Activated CD4-positive, alpha-beta T cell treated with anti-CD3 and anti-CD28 coated beads, Interleukin-2, amount 50 U/mL, for 4 hours (primary cell): Measurements from ENCODE around the gene OLFML2B.
"Not testable (repeated sequence)": the region's sequence is repeated elsewhere in the genome, so short reads cannot be mapped to it uniquely, and the experiment has no call there.

Experiments
- DNase-seq, 2 experiments: peaks; one replicate each; pipeline ENCODE4 v3.0.0-alpha.2; 2020

Gene OLFML2B

GRCh38 chr1:162023547-162024501 lies at the start of gene OLFML2B:
OLFML2B (minus strand) TSS chr1:162023869; CDS start chr1:162023430, 439 bp downstream.
- peak; percentile 27 to 29 for DNase-seq

- DNase-seq = no peak
Observed at GRCh38 chr1:162072740-162073139, 49.1 kb upstream of the OLFML2B start.

- DNase-seq = no peak
Observed at GRCh38 chr1:162070825-162071224, 47.2 kb upstream of the OLFML2B start.

GRCh38 chr1:162070094-162070748 lies 46.6 kb upstream of the OLFML2B start:
- DNase-seq = no peak

- peak; percentile 70 to 72 for DNase-seq
Observed at GRCh38 chr1:162069334-162070093, 45.8 kb upstream of the OLFML2B start, which contains the start of gene NOS1AP. NOS1AP (plus strand) TSS chr1:162069691; CDS start chr1:162070178, 487 bp downstream.

- DNase-seq = no peak
Observed at GRCh38 chr1:162068301-162068700, 44.6 kb upstream of the OLFML2B start.

- DNase-seq = no peak
Observed at GRCh38 chr1:162067466-162067865, 43.8 kb upstream of the OLFML2B start.

- DNase-seq = not testable (repeated sequence)
Observed at GRCh38 chr1:162066836-162067235, 43.2 kb upstream of the OLFML2B start.

- DNase-seq = no peak
Observed at GRCh38 chr1:162065016-162065415, 41.3 kb upstream of the OLFML2B start.

GRCh38 chr1:162062542-162063015 lies 38.9 kb upstream of the OLFML2B start:
- no peak for DNase-seq

- DNase-seq = no peak
Observed at GRCh38 chr1:162060314-162060713, 36.6 kb upstream of the OLFML2B start.

GRCh38 chr1:162059721-162060120 lies 36.1 kb upstream of the OLFML2B start:
- no peak for DNase-seq

- DNase-seq = no peak
Observed at GRCh38 chr1:162056579-162056978, 32.9 kb upstream of the OLFML2B start.

GRCh38 chr1:162056043-162056442 lies 32.4 kb upstream of the OLFML2B start:
- peak in 1 of 2 experiments; percentile 24 for DNase-seq

- DNase-seq = no peak
Observed at GRCh38 chr1:162055062-162055461, 31.4 kb upstream of the OLFML2B start.

- DNase-seq = not testable (repeated sequence)
Observed at GRCh38 chr1:162053949-162054348, 30.3 kb upstream of the OLFML2B start.

GRCh38 chr1:162046921-162047320 lies 23.3 kb upstream of the OLFML2B start:
- DNase-seq = no peak

GRCh38 chr1:162042361-162042760 lies 18.7 kb upstream of the OLFML2B start:
- DNase-seq = no peak

- no peak for DNase-seq
Observed at GRCh38 chr1:162040657-162041056, 17.0 kb upstream of the OLFML2B start.

GRCh38 chr1:162040001-162040400 lies 16.3 kb upstream of the OLFML2B start:
- DNase-seq = no peak

- no peak for DNase-seq
Observed at GRCh38 chr1:162038624-162039023, 15.0 kb upstream of the OLFML2B start.

GRCh38 chr1:162036163-162036562 lies 12.5 kb upstream of the OLFML2B start:
- DNase-seq = no peak

- no peak for DNase-seq
Observed at GRCh38 chr1:162035241-162035640, 11.6 kb upstream of the OLFML2B start.
